ENCODE measurements around the gene MPO.

Gene MPO

DNA sequence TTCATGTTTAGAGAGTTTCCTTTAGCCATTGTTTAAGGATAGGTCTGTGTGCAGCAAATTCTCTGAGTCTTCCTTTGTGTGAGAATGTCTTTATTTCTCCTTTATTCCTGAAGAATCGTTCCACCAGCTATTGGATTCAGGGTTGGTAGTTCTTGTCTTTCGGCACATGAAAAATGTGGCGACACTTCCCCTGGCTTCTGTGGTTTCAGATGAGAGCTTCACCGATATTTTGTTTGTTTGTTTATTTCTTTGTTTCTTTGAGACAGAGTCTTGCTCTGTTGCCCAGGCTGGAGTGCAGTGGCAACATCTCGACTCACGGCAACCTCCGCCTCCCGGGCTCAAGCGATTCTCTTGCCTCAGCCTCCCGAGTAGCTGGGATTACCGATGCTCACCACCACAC, 18.6 kb downstream of the MPO start:
- no peak for DNase-seq

DNA sequence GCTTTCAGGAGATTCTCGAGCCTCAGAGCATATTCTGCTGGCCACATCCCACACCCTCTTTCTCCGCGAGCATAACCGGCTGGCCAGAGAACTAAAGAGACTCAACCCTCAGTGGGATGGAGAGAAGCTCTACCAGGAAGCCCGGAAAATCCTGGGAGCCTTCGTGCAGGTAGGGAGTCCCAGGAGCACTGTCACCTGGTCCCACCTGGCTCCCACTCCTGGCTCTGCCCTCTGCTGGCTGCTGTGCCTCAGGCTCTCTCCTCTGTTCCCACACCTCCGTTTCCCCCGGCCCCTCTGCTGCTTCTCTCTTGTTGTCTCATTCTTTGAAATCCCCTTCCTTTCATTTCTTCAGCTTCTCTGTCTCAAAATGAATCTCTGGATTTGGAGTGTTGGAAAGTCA, 25.9 kb downstream of the MPO start:
- no peak for DNase-seq

DNA sequence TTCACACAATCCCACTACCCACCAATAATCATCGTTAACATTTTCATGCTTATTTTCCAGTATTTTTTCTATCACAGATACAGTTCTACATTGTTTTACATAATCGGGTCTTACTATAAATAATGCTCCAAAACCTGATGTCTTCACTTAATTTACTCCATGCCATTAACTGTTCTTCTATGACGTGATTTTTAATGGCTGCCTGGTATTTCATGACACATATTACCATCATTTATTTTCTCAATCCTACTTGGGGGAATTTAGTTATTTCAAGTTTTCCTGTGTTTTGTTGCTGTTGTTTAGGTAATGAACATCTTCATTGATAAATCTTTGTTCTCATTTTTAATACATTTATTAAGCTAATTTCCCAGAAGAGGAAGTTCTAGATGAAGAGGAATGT, 27.7 kb downstream of the MPO start:
- no peak for DNase-seq

DNA sequence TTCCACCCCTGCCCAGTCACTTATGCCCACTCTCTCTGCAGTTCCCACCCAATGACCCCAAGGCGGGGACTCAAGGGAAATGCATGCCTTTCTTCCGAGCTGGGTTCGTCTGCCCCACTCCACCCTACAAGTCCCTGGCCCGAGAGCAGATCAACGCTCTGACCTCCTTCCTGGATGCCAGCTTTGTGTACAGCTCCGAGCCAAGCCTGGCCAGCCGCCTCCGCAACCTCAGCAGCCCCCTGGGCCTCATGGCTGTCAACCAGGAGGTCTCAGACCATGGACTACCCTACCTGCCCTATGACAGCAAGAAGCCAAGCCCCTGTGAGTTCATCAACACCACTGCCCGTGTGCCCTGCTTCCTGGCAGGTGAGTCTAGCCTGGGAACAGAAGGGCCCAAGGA, 28.6 kb downstream of the MPO start:
- no peak for DNase-seq

DNA sequence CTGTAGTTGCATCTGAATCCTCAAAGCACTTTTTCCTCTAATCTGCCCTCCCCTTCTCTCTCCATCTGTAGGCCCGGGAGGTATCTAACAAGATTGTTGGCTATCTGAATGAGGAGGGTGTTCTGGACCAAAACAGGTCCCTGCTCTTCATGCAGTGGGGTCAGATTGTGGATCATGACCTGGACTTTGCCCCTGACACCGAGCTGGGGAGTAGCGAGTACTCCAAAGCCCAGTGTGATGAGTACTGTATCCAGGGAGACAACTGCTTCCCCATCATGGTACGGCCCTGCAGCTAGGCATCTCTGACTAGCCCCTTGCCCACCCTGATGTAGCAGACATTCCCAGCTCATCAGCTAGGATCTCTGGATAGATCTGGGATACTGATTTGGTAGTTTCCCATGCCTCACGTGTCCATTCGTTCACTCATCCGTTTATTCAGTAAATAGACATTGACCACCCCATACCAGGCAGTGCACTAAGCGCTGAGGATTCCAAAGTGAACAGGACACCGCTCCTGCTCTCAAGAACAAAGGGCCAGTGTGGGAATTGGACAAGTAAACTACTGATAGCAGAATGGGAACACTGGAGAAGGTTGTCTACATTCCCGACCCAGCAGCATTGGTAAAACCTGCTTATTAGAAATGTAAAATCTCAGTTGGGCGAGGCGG, 30.3 kb downstream of the MPO start:
- no peak for DNase-seq

DNA sequence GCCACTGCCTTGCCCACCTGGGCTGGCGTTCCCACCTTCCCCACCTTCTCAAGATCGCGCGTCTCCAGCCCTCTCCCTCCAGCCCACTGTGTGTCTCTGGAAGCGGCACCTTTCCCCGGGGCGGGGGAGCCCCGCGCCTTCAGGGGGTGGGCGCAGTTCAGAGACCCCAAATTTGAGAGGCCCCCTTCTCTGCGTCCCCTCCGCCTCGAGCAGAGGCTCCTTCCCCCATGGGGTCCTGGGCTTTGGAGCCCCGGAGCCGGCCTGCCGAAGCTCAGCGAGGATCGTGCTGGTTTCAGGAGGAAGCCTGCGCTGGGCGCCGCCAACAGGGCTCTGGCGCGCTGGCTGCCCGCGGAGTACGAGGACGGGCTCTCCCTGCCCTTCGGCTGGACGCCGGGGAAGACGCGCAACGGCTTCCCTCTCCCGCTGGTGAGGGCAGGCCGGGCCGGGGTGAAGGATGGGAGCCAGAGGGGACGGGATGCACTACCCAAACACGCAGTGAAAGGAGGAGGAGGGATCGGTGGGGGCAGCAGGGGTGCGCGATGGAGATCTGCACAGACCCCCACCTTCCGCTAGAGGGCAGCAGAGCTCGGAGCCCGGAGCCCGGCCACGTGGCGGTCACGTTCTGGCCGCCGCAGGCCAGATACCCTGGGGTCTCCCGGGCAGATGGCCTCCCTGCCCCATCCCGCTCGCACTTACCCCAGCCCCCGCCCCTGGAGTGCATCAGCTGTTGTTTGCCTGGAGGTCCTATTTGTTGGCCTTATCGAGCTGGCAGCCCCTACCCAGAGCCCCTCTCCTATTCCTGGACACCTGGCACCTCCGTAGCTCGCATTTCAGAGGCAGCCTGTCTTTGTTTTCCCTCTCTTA, 31.2 kb downstream of the MPO start:
- DNase-seq, result peak; percentile 91

DNA sequence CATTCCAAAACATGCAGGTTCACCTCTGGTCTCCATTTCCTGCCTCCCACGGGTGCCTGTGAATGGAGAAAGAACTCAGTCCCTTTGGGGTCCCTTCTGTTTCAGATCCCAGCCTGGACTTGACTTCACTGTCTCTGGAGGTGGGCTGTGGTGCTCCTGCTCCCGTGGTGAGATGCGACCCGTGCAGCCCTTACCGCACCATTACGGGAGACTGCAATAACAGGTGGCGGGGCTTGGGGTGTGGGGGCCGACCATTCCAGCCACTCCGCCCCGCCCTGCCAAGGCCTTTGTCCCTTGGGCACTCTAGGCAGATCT, 31.8 kb downstream of the MPO start:
- no peak for DNase-seq

DNA sequence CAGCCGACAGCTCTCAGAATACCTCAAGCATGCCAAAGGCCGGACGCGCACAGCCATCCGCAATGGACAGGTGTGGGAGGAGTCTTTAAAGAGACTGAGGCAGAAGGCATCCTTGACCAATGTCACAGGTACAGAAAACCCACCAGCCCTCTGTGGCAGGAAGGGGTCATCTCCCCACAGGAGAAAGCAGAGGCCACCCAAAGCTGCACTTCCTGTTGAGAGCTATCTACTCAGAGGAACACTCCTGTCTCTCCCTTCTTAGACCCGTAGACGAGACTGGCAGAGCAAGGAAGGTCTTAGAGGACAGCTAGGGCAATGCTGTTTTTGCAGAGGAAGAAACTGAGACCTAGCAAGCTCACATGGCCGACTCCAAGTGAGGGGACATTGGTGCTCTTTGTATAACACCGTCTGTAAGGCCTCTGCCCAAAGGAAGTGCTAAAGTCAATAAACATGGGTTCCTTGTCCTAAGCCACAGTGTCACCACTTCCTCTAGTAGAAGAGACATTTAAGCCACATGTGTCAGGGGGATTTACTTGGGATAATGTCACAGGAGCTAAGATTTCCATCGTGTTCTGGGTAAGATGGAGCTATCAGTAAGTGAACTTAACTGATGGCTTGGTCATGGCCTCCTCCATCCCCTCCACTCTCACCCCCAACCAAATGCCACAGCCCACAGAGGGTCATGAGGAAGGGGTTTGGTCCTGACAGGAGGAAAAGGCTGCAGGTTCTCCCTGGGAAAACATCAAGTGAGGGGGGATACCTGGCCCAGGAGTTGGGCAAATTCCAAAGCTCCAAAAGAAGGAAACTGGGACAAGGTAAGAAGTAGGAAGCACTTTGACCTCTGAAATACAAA, 33.0 kb downstream of the MPO start:
- DNase-seq, result no peak

DNA sequence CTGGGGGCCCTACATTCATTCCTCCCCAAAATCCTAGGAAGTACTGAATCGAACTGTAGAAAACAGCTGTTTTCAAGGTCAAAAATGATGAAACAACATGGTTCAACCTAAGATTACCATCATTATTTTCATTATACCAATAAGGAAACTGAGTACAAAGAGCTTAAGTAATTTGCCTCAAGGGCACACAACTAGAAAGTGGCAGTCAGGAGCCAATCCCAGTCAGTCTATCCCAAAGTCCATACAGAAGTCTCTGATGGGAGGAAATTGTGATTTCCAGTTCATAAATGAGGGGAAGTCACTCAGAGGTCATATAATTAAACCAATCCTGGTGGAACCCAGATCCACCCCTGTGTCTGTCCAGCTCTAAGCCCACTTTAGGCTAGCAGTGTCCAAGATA, 34.0 kb downstream of the MPO start:
- no peak for DNase-seq

DNA sequence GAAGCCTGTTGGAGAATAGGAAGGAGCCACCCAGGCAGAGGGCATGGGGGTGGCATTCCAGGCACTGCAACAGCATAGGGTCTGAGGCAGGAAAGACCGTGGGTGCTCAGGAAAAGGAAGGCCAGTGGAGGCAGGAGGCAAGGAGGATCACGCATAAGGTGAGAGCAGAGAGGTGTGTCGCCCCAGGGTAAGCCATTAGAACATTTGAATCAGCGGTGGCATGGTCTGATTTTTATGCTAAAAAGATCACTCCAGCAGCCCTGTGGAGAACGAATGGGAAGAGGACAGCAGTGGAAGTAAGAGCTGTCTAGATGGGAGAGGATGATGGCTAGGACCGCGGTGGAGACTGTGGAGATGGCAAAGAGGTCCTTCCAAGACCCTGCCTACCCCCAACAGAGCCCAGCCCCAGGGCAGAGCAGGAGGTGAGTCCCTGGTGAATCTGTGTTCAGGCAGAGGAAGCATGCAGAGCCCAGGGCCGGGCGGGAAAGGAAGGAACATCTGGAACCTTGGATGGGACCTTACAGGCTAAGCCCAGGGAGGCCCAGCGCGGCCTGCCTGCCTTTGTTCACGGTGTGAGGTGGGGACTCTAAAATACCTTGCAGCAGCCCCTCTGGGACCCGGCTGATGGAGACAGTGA, 34.5 kb downstream of the MPO start:
- no peak for DNase-seq

DNA sequence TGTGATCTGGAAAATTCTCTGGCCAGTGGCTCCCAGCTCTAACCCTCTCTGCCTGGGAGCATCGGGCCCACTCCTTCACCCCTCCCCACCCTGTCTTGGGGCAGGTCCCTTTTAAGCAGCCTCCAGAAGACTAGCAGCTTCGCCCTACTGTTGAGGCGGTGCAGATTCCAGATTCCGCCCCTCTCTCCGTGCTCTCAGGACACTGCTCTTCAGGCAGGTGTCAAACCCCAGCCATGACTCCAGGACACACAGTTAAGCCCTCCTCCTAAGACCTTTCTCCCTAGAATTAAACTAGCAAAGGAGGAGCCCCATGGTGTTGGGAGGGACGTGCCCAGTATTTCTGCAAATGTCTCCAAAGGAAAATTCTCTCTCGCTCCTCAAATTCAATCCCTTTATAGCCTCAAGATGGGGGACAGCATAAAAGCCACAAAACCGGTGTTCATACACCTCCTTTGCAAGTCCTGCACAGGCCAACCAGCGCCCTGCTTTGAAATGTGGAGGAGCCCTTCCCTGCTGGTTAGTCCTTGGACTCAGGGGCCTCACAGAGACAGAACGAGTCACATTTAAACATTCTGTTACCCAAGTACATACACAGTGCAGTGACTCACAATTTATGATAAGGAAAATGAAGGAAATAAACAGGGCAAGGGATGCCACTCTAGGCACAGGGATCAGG, 35.2 kb downstream of the MPO start:
- DNase-seq, result no peak

DNA sequence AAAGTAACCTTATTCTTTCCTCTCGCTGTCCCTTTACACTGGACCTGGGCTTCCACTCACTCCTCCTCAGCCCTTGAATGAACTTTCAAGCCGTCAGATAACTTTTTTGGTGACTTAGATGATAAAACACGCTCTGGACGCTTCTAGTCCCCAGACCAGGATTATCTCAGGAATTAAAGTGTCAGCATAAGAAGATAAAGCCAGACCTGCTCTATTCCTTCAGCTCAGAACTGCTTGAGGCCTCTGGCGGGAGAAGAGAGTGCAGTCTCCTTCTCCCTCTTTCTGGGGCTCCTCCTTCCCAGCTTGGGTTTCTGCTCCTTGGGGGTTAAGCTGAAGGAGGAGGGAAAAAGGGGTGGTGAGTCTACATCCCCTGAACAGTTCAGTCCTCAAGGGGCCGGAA, 35.8 kb downstream of the MPO start:
- DNase-seq, result no peak

DNA sequence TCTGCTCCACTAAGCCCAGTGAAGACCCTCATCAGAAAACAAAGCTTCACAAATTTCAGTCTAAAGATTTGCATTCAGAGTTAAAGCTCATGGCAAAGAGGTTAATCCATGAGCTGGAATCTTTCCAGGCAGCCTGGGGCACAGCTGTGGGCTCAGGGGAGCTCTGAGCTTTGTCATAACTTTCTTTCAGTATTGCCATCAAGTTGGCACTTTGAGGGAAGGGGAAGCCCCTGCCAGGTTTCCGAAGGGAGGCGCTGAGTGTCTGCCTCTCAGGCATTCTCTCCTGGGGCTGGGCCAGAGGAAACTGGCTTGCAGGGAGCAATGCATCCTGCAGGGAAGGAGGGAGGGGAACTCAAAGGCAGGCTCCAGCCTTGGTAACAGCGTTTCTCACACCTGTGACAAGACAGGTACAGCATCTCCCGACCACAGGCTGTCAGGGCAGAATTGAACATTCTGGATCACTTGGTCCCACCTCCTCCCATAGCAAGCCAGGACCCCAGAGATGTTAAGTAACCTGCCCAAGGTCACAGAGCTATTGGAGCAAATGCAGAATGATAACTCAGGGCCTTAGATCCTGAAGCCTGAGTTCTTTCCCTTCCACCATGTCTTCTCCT, 38.5 kb downstream of the MPO start:
- no peak for DNase-seq

DNA sequence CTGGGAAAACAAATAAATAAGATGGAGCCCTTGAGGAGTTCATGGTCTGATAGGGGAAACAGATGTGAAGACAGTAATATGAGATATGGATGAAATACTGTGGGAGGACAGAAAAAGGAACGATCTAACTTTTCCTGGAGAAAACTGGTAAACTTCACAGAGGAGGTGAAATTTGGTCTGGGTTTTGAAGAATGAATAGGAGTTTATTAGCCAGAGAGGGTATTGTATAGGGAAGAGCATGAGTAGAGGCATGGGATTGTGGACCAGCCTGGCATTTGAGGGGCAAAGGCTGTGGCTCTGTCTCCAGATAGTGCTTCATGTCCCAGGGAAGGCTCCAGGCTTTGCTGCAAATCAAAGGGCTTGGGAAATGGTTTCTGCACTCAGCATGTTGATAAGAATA, 40.7 kb downstream of the MPO start:
- no peak for DNase-seq

DNA sequence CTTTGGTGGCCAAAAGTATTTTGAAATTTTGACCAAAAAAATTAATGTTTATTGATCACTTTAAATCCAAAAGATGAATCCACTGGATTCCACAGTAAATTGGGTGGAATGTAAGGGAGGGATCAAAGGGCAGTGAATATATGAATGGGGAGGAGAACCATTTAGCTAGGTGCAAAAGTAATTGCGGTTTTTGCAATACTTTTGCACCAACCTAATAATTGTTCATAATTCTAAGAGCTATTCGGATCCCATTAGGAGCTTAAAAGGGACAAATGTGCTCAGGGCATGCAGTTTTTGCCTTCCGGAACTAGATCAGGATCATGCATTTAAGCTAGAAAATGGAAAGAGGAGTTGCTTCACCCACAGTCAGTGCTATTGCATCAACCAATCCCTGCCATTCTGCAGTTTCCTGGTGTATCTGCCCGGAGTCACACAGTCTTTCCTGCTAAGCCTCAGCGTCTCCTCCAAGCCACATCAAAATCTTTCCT, 42.5 kb downstream of the MPO start, which contains the start of gene LPO:
Gene LPO, plus strand, starts transcription at position 438 of the 488 bp plus-strand sequence. CDS start 4,396 bp downstream, outside the sequence.
- no peak for DNase-seq

DNA sequence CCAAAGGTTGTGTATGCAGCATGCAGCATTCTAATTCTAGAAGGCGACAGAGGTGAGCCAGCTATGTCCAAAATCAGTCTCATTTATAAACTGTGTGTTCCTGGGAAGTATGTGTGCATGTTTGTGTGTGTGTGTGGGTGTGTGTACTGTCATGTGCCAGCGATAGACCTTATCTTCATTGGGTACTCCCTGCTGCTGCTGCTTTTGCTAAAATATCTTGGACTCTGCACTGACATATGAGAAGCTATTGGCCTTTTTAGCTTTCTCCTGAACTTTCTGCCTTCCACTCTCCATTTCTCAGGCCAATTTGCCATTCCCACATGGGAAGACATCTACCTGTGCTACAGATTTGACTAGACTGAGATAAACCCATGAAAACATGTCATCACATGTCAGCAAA, 44.3 kb downstream of the MPO start:
- DNase-seq, result no peak

DNA sequence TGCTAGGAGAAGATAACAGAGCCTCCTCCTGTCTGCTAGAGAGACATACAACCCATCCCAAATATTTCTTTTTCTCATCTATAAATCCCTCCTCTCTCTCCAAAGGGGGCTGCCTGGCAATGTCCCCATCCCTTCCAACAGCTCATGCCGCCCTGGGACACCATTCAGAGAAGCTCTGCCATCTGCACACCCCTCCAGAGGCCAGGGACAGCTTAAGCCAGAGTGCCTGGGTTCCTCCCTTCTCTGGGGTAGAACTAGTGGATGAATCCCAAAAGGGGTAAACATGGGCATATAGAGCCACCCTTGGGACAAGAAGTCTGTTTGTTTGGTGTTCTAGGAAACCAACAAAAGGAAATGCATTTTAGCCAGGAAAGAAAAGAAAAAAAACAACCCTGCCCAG, 44.9 kb downstream of the MPO start:
- DNase-seq, result no peak

DNA sequence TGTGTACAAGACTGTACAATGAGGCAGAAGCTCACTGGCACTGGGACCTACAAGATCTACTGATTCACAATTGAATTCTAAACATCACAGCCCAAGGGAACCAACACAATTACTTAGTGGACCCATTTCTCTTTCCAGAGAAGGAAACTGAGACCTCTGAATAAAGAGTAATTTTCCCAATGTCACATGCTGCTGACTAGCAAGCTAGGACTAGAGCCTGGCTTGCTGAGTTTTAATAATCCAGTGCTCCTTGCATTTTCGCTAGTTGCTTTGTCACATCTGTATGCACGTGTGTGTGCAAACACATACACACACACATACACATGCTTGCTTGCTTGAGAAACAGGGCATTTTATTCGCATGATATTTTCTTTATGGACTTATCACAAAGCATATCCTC, 46.2 kb downstream of the MPO start:
- DNase-seq, result no peak

DNA sequence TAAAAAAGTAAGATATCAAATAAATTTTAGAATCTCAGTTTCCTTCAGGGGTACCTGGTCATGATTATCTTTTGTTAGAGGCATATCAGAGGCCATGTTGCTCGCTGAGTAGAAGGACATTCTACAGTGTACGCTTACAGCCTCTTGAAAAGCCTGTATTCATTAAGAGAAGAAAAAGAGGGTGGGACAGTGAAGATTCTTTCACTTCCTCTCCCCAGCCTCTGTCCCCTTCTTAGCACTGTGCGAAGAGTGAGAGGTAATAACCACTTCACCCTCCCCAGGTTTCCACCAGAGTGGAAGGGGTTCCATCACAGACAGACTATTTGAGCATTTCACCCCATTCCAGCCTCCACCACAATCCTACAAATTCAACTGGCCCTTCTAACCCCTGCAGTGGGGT, 47.2 kb downstream of the MPO start:
- no peak for DNase-seq

DNA sequence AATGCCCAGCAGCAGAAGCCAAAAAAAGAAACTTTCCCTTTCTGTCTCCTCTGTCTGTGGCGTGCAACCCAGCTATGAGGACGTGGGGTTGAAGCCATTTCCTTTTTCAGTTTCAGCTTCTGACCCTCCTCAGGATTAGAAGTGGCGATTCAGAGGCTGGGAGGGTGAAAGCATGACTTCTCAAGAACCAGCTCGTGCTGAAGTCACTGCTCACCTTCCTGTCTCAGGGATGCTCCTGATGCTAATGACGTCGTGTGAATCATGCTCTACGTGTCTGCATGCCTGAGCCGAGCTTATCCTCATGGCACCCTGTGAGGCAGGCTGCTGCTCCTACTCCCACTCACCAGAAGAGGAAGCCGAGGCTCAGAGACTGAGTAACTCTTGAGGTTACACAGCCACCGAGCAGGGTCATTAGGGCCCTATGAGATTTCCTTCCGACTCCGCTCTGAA, 48.0 kb downstream of the MPO start:
- no peak for DNase-seq

DNA sequence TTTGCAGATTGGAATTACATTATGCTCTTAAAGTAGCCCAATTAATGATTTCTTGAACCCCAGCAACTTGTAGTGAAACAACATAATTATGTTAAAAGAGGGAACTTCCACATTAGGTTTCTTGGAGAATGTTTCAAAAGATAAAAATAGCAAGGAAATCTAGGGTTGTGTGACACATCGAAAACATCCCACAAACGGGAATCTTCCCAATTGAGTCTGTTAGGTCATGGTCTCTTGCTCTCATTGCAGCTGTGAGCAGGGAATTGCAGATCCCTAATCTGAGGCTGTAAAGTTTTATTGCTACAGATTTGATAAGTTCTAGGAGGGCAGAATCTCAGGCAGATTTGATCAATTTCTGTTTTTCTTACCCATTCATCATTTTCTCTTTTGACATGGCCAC, 49.1 kb downstream of the MPO start:
- no peak for DNase-seq

DNA sequence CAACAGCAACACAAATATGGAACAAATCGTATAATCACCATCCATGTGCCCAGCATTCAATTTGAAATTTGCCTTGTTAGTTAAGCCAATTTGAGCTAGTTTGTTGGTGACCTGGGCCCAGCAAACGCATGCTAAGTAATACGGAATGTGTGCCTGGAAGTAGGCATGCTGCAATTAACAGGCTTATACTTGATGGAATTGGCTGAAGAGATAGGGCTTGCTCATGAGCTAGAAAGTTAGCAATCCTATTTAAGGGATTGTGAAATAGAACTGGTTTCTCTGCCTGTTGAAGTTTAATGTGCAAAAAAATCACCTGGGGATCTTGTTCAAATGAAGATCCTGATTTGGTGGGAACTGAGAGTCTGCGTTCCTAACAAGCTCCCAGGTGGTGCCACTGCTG, 50.9 kb downstream of the MPO start:
- no peak for DNase-seq
